ENCODE data around the gene TMEM81. TPM values are rescaled to one million over a fixed set of nuclear protein-coding genes. Genes with fewer than 3 reads are reported as not detected.

Gene TMEM81
- total and polyA plus RNA-seq, 2 of the 8 experiments (the other 6 are each of a cell fraction or from before 2014, with no cell fraction given), result 2.1 to 5.9 TPM

DNA sequence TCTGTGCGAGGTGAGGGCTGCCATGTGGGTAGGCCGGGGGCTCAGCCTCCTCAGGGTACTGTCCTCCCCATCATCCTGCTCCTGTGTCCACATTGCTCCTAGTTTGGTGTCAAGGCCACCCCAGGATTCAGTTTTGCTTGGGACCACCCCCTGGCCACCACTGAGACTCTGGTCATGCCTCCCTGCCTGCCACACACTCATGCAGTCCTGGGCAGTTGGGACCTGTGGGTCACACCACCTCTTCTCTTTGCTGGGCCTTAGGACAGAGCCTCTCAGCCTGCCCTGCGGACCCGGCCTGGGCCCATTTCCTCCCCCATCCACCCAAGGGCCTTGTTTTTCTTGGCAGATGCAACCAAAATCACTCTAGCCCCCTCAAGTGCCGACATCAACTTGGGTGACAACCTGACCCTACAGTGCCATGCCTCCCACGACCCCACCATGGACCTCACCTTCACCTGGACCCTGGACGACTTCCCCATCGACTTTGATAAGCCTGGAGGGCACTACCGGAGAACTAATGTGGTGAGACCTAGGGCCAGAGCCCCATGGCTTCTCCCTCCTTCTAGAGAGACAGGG, 19.4 kb downstream of the TMEM81 start (continued):
- TF ChIP-seq BACH1 (IDR thresholded peaks at IDR 0.05; ENCODE audit: low read length) (no peak), CHD1 (IDR thresholded peaks at IDR 0.05; ENCODE audit: low read depth, low read length) (no peak), SIN3A (conservative IDR thresholded peaks at IDR 0.05 in 1 of 2, IDR thresholded peaks at IDR 0.05 in 1 of 2; ENCODE audit: low read depth in 1 of 2, low read length in 2 of 2) (no peak), ASH2L (IDR thresholded peaks at IDR 0.05; ENCODE audit: low read length) (no peak)
